ENCODE results near the gene TASL. TPM values are rescaled to one million over a fixed set of nuclear protein-coding genes. Genes with fewer than 3 reads are reported as not detected.
"Not testable (repeated sequence)": the region's sequence is repeated elsewhere in the genome, so short reads cannot be mapped to it uniquely, and the experiment has no call there.

TASL gene
- 0.48 TPM for total RNA-seq

GRCh38 chrX:30577362-30577991, at the start of gene TASL:
TASL (minus strand) TSS chrX:30577766; CDS start chrX:30560355, 17,411 bp downstream.
- ATAC-seq: no peak
- no peak for DNase-seq (ENCODE audit: low spot score)

- ATAC-seq: peak; percentile 49
- no peak for DNase-seq (ENCODE audit: low spot score)
Measured at GRCh38 chrX:30626402-30626801, 48.8 kb upstream of the TASL start.

GRCh38 chrX:30622361-30622760, 44.8 kb upstream of the TASL start:
- ATAC-seq: peak; percentile 36
- no peak for DNase-seq (ENCODE audit: low spot score)

- no peak for DNase-seq (ENCODE audit: low spot score)
- peak; percentile 67 for ATAC-seq
Measured at GRCh38 chrX:30620980-30621618, 43.5 kb upstream of the TASL start.

GRCh38 chrX:30620125-30620524, 42.6 kb upstream of the TASL start:
- DNase-seq (ENCODE audit: low spot score) (no peak), ATAC-seq (peak; percentile 78)

- DNase-seq (ENCODE audit: low spot score): peak; percentile 51
- peak; percentile 84 for ATAC-seq
Measured at GRCh38 chrX:30618160-30618765, 40.7 kb upstream of the TASL start.

- no peak for ATAC-seq
- DNase-seq (ENCODE audit: low spot score): no peak
Measured at GRCh38 chrX:30615229-30615628, 37.7 kb upstream of the TASL start.

- DNase-seq (ENCODE audit: low spot score) (no peak), ATAC-seq (no peak)
Measured at GRCh38 chrX:30613721-30614120, 36.2 kb upstream of the TASL start.

GRCh38 chrX:30612250-30612655, 34.7 kb upstream of the TASL start:
- DNase-seq (ENCODE audit: low spot score) (peak; percentile 59), ATAC-seq (peak; percentile 86)

- no peak for DNase-seq (ENCODE audit: low spot score)
- ATAC-seq: no peak
Measured at GRCh38 chrX:30610026-30610425, 32.5 kb upstream of the TASL start.

GRCh38 chrX:30607155-30607554, 29.6 kb upstream of the TASL start:
- DNase-seq (ENCODE audit: low spot score) (no peak), ATAC-seq (no peak)

- peak; percentile 59 for ATAC-seq
- DNase-seq (ENCODE audit: low spot score): not testable (repeated sequence)
Measured at GRCh38 chrX:30600269-30601176, 23.0 kb upstream of the TASL start.

GRCh38 chrX:30597216-30598012, 19.8 kb upstream of the TASL start:
- ATAC-seq: no peak
- DNase-seq (ENCODE audit: low spot score): no peak

- ATAC-seq: peak; percentile 70
- DNase-seq (ENCODE audit: low spot score): no peak
Measured at GRCh38 chrX:30593440-30594200, 16.1 kb upstream of the TASL start.

- no peak for ATAC-seq
- DNase-seq (ENCODE audit: low spot score): no peak
Measured at GRCh38 chrX:30592831-30593230, 15.3 kb upstream of the TASL start.

- DNase-seq (ENCODE audit: low spot score) (no peak), ATAC-seq (no peak)
Measured at GRCh38 chrX:30590368-30590767, 12.8 kb upstream of the TASL start.

- no peak for DNase-seq (ENCODE audit: low spot score)
- no peak for ATAC-seq
Measured at GRCh38 chrX:30589146-30589888, 11.8 kb upstream of the TASL start.

GRCh38 chrX:30586516-30586915, 8.9 kb upstream of the TASL start:
- ATAC-seq: no peak
- no peak for DNase-seq (ENCODE audit: low spot score)

GRCh38 chrX:30582664-30583063, 5.1 kb upstream of the TASL start:
- ATAC-seq (no peak), DNase-seq (ENCODE audit: low spot score) (no peak)
